ENCODE data around the gene TBC1D19. TPM values are rescaled to one million over a fixed set of nuclear protein-coding genes. Genes with fewer than 3 reads are reported as not detected.

TBC1D19 gene, protein sequence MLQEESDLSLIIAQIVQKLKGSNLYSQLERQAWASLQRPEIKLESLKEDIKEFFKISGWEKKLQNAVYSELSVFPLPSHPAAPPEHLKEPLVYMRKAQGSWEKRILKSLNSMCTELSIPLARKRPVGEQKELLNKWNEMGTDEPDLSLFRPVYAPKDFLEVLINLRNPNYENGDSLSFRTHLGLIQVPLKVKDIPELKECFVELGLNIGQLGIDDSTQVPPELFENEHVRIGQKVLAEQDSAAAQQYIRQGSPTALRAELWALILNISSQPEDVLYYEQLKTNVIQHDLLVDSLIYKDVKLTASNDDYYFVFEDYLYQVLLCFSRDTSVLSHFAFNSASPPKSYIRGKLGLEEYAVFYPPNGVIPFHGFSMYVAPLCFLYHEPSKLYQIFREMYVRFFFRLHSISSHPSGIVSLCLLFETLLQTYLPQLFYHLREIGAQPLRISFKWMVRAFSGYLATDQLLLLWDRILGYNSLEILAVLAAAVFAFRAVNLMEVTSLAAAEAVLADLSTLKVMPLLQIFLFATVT
- total RNA-seq (2014; rRNA removed): 4.0 and 4.5 TPM in 2 replicates
- percentile 59 among the genes with signal in this experiment for Bru-seq, nascent RNA
- BruChase-seq, experiment 1, labeled RNA remaining after a 6-hour chase: percentile 42 among the genes with signal in this experiment
- percentile 53 among the genes with signal in this experiment for BruChase-seq, experiment 2, labeled RNA remaining after a 2-hour chase
- long read RNA-seq, partial matches to known transcripts: 0 of 8 reads
- long read RNA-seq, other reads (novel, unspliced or antisense): 5 of 8 reads

- Histone ChIP-seq H3K79me2 (ENCODE audit: low read length) (peaks cover 25% of the 10 kb centered on the region), H3K27ac (ENCODE audit: low read length) (peak within 1 kb of the TSS; percentile 69), H3K9me3 (ENCODE audit: low read length) (no peaks in the 10 kb centered on the region), H3K36me3 (ENCODE audit: low read depth, low read length) (no peaks in the 10 kb centered on the region), H2AFZ (ENCODE audit: low read length) (peak within 1 kb of the TSS; percentile 99), H3K9ac (ENCODE audit: low read length) (peak within 1 kb of the TSS; percentile 58), H3F3A (ENCODE audit: low read length, unreplicated experiment) (no peaks in the 10 kb centered on the region), H3K4me1 (ENCODE audit: insufficient read depth, low read length) (peaks cover 8% of the 10 kb centered on the region), H3K27me3 (ENCODE audit: low read length) (no peaks in the 10 kb centered on the region), H4K20me1 (ENCODE audit: low read length) (no peaks in the 10 kb centered on the region), H3K9me2 (replicated peaks; ENCODE audit: low read length) (no peaks in the 10 kb centered on the region), H3K4me3 (ENCODE audit: low read length) (peak within 1 kb of the TSS; percentile 86), H3K4me2 (ENCODE audit: low read length) (peak within 1 kb of the TSS; percentile 91)
- POLR2A ChIA-PET (ENCODE audit: unreplicated experiment): interaction anchor here (0.5 to 0.6 kb wide), 5 partner anchors 22 to 265 kb away, joined by 3 to 13 read pairs (median 3); no protein-coding TSS in a partner anchor
- intact Hi-C loops (cut with micrococcal nuclease): loop anchor here (2.0 to 5.0 kb wide), 2 partner anchors 15 to 122 kb away; no protein-coding TSS in a partner anchor
- TF ChIP-seq EZH2phosphoT487 (IDR thresholded peaks at IDR 0.05; ENCODE audit: borderline replicate concordance, low read length): no peak
- no peak for TF ChIP-seq EZH2 (IDR thresholded peaks at IDR 0.05; ENCODE audit: low read length, unreplicated experiment)
- TF ChIP-seq, protein P1, sequence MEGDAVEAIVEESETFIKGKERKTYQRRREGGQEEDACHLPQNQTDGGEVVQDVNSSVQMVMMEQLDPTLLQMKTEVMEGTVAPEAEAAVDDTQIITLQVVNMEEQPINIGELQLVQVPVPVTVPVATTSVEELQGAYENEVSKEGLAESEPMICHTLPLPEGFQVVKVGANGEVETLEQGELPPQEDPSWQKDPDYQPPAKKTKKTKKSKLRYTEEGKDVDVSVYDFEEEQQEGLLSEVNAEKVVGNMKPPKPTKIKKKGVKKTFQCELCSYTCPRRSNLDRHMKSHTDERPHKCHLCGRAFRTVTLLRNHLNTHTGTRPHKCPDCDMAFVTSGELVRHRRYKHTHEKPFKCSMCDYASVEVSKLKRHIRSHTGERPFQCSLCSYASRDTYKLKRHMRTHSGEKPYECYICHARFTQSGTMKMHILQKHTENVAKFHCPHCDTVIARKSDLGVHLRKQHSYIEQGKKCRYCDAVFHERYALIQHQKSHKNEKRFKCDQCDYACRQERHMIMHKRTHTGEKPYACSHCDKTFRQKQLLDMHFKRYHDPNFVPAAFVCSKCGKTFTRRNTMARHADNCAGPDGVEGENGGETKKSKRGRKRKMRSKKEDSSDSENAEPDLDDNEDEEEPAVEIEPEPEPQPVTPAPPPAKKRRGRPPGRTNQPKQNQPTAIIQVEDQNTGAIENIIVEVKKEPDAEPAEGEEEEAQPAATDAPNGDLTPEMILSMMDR (conservative IDR thresholded peaks at IDR 0.05; ENCODE audit: low read depth, low read length): no peak
- ATAC-seq (peak; percentile 98), DNase-seq (peak; percentile 84)
- TSS peak; percentile 73 for BruUV-seq (replicated peaks)
- CTCF ChIA-PET: interaction anchor here (0.6 to 0.8 kb wide), 2 partner anchors 145 to 425 kb away, joined by 3 to 5 read pairs; no protein-coding TSS in a partner anchor
These were observed at the start of gene TBC1D19 for GRCh38 chr4:26583865-26584652. Gene TBC1D19 (plus strand): TSS chr4:26584084. CDS start chr4:26584194, 110 bp downstream.

- TF ChIP-seq, protein P1 (conservative IDR thresholded peaks at IDR 0.05; ENCODE audit: low read depth, low read length): no peak
- no peak for TF ChIP-seq EZH2 (IDR thresholded peaks at IDR 0.05; ENCODE audit: low read length, unreplicated experiment)
- no peak for TF ChIP-seq EZH2phosphoT487 (IDR thresholded peaks at IDR 0.05; ENCODE audit: borderline replicate concordance, low read length)
- intact Hi-C loops (cut with micrococcal nuclease): no loop called here
- Histone ChIP-seq H3K9me3 (ENCODE audit: low read length) (no peaks in the 10 kb centered on the region), H3K79me2 (ENCODE audit: low read length) (no peaks in the 10 kb centered on the region), H3K36me3 (ENCODE audit: low read depth, low read length) (no peaks in the 10 kb centered on the region), H3F3A (ENCODE audit: low read length, unreplicated experiment) (no peaks in the 10 kb centered on the region), H3K27ac (ENCODE audit: low read length) (no peak overlapping the region), H3K4me3 (ENCODE audit: low read length) (no peak overlapping the region), H2AFZ (ENCODE audit: low read length) (no peak overlapping the region), H3K4me2 (ENCODE audit: low read length) (no peak overlapping the region), H3K9ac (ENCODE audit: low read length) (no peak overlapping the region), H3K27me3 (ENCODE audit: low read length) (no peaks in the 10 kb centered on the region), H3K9me2 (replicated peaks; ENCODE audit: low read length) (no peaks in the 10 kb centered on the region), H4K20me1 (ENCODE audit: low read length) (no peaks in the 10 kb centered on the region), H3K4me1 (ENCODE audit: insufficient read depth, low read length) (no peaks in the 10 kb centered on the region)
- no peak for DNase-seq
- ATAC-seq: no peak
- ChIA-PET POLR2A (ENCODE audit: unreplicated experiment) (no interaction called here), CTCF (no interaction called here)
- no TSS peak for BruUV-seq (replicated peaks)
These were observed 40.9 kb upstream of the TBC1D19 start for GRCh38 chr4:26542991-26543390.

All from PC-3 (cell line).